ENCODE data around the gene PREB. TPM values are rescaled to one million over a fixed set of nuclear protein-coding genes. Genes with fewer than 3 reads are reported as not detected.
A peak's percentile ranks its signal among the peaks of the same experiment; 100 is the strongest.

PREB gene
- total RNA-seq, 1 donor from 2014 or later, result 25.1 TPM

DNA sequence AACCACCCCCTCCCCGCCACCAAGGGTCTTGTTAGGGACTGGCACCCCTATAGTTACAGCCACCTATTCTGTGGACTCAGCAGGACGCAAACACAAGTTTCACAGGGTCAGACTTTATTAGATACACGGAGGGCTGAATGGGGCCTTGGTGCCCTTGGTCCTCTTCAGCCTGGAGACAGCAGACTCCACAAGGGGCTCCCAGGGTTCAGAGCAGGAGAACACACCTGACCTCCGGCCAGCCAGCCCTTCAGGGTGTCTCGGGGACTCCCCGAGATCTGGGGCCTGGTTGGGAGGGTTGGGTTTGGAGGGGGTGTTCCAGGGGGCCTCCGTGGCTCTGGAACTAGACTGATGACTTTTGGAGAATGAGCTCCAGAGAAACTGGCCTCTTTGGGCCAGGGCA lies 2.3 kb upstream of the PREB start:
- Histone ChIP-seq H3K4me3 (no peak overlapping the region), H3K4me2 (no peak overlapping the region), H3K27ac (no peak overlapping the region), H3K4me1 (peaks cover 6% of the 10 kb centered on the region), H2AFZ (replicated peaks) (no peak overlapping the region), H3K9me3 (ENCODE audit: low read depth) (no peaks in the 10 kb centered on the region), H3K9ac (no peak overlapping the region), H3K36me3 (no peaks in the 10 kb centered on the region), H3K27me3 (no peaks in the 10 kb centered on the region), H4K20me1 (ENCODE audit: low read depth) (peaks cover 15% of the 10 kb centered on the region), H3F3A (ENCODE audit: low read depth) (peaks cover 8% of the 10 kb centered on the region), H3K79me2 (ENCODE audit: low read depth) (peaks cover 17% of the 10 kb centered on the region)
- peaks cover 13% of the 10 kb centered on the region for H3K4me1 Mint-ChIP-seq
- TF ChIP-seq EZH2phosphoT487 (IDR thresholded peaks at IDR 0.05), result no peak
- TF ChIP-seq EZH2 (IDR thresholded peaks at IDR 0.05), result no peak
- TF ChIP-seq, protein P1, sequence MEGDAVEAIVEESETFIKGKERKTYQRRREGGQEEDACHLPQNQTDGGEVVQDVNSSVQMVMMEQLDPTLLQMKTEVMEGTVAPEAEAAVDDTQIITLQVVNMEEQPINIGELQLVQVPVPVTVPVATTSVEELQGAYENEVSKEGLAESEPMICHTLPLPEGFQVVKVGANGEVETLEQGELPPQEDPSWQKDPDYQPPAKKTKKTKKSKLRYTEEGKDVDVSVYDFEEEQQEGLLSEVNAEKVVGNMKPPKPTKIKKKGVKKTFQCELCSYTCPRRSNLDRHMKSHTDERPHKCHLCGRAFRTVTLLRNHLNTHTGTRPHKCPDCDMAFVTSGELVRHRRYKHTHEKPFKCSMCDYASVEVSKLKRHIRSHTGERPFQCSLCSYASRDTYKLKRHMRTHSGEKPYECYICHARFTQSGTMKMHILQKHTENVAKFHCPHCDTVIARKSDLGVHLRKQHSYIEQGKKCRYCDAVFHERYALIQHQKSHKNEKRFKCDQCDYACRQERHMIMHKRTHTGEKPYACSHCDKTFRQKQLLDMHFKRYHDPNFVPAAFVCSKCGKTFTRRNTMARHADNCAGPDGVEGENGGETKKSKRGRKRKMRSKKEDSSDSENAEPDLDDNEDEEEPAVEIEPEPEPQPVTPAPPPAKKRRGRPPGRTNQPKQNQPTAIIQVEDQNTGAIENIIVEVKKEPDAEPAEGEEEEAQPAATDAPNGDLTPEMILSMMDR (IDR thresholded peaks at IDR 0.05), result no peak
- H3K27ac Mint-ChIP-seq, result no peak overlapping the region
- no peak for DNase-seq (ENCODE audit: low spot score)
- H3K9me3 Mint-ChIP-seq, result no peaks in the 10 kb centered on the region
- no peak overlapping the region for H3K4me3 Mint-ChIP-seq
- peaks cover 3% of the 10 kb centered on the region for H3K36me3 Mint-ChIP-seq
- peaks cover 5% of the 10 kb centered on the region for H3K27me3 Mint-ChIP-seq (ENCODE audit: insufficient read depth, low read depth)

DNA sequence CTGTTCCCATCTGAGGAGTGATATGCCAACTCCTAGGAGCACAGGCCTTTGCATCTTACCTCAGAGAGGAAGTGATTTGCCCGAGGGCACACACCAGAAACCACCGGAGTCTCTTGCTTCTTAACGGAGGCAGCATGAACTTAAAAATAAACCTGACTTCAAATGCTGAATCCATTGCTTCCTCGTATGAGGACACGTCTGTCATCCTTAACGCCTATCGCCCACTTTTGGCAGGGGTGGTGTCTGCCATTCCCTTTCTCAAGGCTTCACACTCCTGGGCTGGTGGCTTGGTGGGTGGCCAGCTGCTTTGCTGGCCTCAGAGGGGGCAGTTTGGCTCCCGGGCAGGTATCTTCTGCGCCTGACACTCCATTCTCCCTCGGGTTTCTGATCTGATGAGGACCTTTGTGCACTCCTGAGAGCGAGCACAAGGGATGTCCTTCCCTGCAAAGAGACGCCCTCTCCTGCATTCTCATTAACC lies 1.1 kb upstream of the PREB start:
- H3K36me3 ChIP-seq, result no peaks in the 10 kb centered on the region
- H3K9ac ChIP-seq, result no peak overlapping the region
- no peak overlapping the region for H3K27ac Mint-ChIP-seq
- peak overlapping the region; percentile 95 for H3K4me3 Mint-ChIP-seq
- TF ChIP-seq EZH2 (IDR thresholded peaks at IDR 0.05) (no peak), EZH2phosphoT487 (IDR thresholded peaks at IDR 0.05) (no peak)
- TF ChIP-seq, protein P1 (IDR thresholded peaks at IDR 0.05), result no peak
- H3K27me3 Mint-ChIP-seq (ENCODE audit: insufficient read depth, low read depth), result peaks cover 7% of the 10 kb centered on the region
- H3K4me1 Mint-ChIP-seq, result peaks cover 13% of the 10 kb centered on the region
- peaks cover 15% of the 10 kb centered on the region for H4K20me1 ChIP-seq (ENCODE audit: low read depth)
- peaks cover 8% of the 10 kb centered on the region for H3F3A ChIP-seq (ENCODE audit: low read depth)
- H3K27ac ChIP-seq, result no peak overlapping the region
- H3K27me3 ChIP-seq, result no peaks in the 10 kb centered on the region
- H3K9me3 Mint-ChIP-seq, result no peaks in the 10 kb centered on the region
- no peak overlapping the region for H3K4me2 ChIP-seq
- peak overlapping the region; percentile 61 for H2AFZ ChIP-seq (replicated peaks)
- peaks cover 6% of the 10 kb centered on the region for H3K4me1 ChIP-seq
- peaks cover 9% of the 10 kb centered on the region for H3K36me3 Mint-ChIP-seq
- H3K9me3 ChIP-seq (ENCODE audit: low read depth), result no peaks in the 10 kb centered on the region
- peaks cover 17% of the 10 kb centered on the region for H3K79me2 ChIP-seq (ENCODE audit: low read depth)
- H3K4me3 ChIP-seq, result no peak overlapping the region
- no peak for DNase-seq (ENCODE audit: low spot score)

DNA sequence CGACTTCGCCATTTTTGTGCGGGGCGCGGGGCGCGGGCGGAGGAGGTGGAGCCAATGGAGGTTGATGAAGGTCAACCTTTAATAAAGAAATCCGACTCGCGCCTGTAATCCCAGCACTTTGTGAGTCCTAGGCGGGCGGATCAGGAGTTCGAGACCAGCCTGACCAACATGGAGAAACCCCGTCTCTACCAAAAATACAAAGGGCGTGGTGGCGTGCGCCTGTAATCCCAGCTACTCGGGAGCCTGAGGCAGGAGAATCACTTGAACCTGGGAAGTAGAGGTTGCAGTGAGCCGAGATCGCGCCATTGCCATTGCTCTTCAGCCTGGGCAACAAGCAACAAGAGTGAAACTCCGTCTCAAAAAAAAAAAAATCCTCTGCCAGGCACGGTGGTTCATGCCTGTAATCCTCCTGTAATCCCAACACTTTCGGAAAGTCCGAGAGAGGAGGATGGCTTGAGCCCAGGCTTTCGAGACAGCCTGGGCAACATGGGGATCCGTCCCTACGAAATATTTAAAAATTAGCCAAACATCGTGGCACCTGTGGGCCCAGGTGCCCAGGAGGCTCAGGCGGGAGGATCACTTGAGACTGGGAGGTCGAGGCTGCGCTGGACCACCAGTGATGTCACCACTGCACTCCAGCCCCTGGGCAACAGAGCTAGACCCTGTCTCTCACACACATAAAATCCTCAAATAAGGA lies 493 bp upstream of the PREB start:
- H3K4me3 ChIP-seq, result peak overlapping the region; percentile 83
- H3K27ac ChIP-seq, result no peak overlapping the region
- H3K9ac ChIP-seq, result no peak overlapping the region
- Mint-ChIP-seq H3K36me3 (peaks cover 12% of the 10 kb centered on the region), H3K27me3 (ENCODE audit: insufficient read depth, low read depth) (peaks cover 7% of the 10 kb centered on the region), H3K9me3 (no peaks in the 10 kb centered on the region), H3K27ac (no peak overlapping the region), H3K4me3 (peak overlapping the region; percentile 95), H3K4me1 (peaks cover 13% of the 10 kb centered on the region)
- peaks cover 8% of the 10 kb centered on the region for H3F3A ChIP-seq (ENCODE audit: low read depth)
- H4K20me1 ChIP-seq (ENCODE audit: low read depth), result peaks cover 15% of the 10 kb centered on the region
- H3K4me2 ChIP-seq, result peak overlapping the region; percentile 83
- peaks cover 6% of the 10 kb centered on the region for H3K4me1 ChIP-seq
- peaks cover 17% of the 10 kb centered on the region for H3K79me2 ChIP-seq (ENCODE audit: low read depth)
- no peaks in the 10 kb centered on the region for H3K36me3 ChIP-seq
- no peak for TF ChIP-seq EZH2phosphoT487 (IDR thresholded peaks at IDR 0.05)
- TF ChIP-seq, protein P1 (IDR thresholded peaks at IDR 0.05), result no peak
- no peak for TF ChIP-seq EZH2 (IDR thresholded peaks at IDR 0.05)
- H3K27me3 ChIP-seq, result no peaks in the 10 kb centered on the region
- H2AFZ ChIP-seq (replicated peaks), result peak overlapping the region; percentile 61
- H3K9me3 ChIP-seq (ENCODE audit: low read depth), result no peaks in the 10 kb centered on the region
- no peak for DNase-seq (ENCODE audit: low spot score)
